ENCODE results near the gene KCNIP1.

The KCNIP1 gene

GRCh38 chr5:170651604-170652277 is 147.9 kb downstream of the KCNIP1 start:
- DNase-seq = no peak

- DNase-seq = no peak
Measured at GRCh38 chr5:170655476-170655875, 151.7 kb downstream of the KCNIP1 start.

- no peak for DNase-seq
Measured at GRCh38 chr5:170655920-170656319, 152.1 kb downstream of the KCNIP1 start.

GRCh38 chr5:170656346-170656745 is 152.5 kb downstream of the KCNIP1 start:
- DNase-seq = no peak

- no peak for DNase-seq
Measured at GRCh38 chr5:170660531-170660930, 156.7 kb downstream of the KCNIP1 start.

GRCh38 chr5:170662966-170663365 is 159.1 kb downstream of the KCNIP1 start:
- DNase-seq = no peak

GRCh38 chr5:170678811-170679210 is 175.0 kb downstream of the KCNIP1 start:
- no peak for DNase-seq

GRCh38 chr5:170681013-170681433 is 177.2 kb downstream of the KCNIP1 start:
- DNase-seq = peak; percentile 69

GRCh38 chr5:170691657-170692056 is 187.8 kb downstream of the KCNIP1 start:
- DNase-seq = no peak

- DNase-seq = no peak
Measured at GRCh38 chr5:170693701-170694100, 189.9 kb downstream of the KCNIP1 start.

GRCh38 chr5:170694911-170695310 is 191.1 kb downstream of the KCNIP1 start:
- DNase-seq = no peak

- DNase-seq = no peak
Measured at GRCh38 chr5:170697031-170697430, 193.2 kb downstream of the KCNIP1 start.

GRCh38 chr5:170700503-170700902 is 196.7 kb downstream of the KCNIP1 start:
- DNase-seq = no peak

- no peak for DNase-seq
Measured at GRCh38 chr5:170701334-170701733, 197.5 kb downstream of the KCNIP1 start.

GRCh38 chr5:170704417-170705192 is 200.8 kb downstream of the KCNIP1 start:
- no peak for DNase-seq

GRCh38 chr5:170709640-170710039 is 205.8 kb downstream of the KCNIP1 start:
- DNase-seq = no peak

GRCh38 chr5:170711300-170711699 is 207.5 kb downstream of the KCNIP1 start:
- DNase-seq = no peak

- DNase-seq = no peak
Measured at GRCh38 chr5:170715141-170715540, 211.3 kb downstream of the KCNIP1 start.

- no peak for DNase-seq
Measured at GRCh38 chr5:170716396-170716795, 212.6 kb downstream of the KCNIP1 start.

- DNase-seq = no peak
Measured at GRCh38 chr5:170719551-170719950, 215.7 kb downstream of the KCNIP1 start.

- no peak for DNase-seq
Measured at GRCh38 chr5:170720179-170720578, 216.4 kb downstream of the KCNIP1 start.

- DNase-seq = no peak
Measured at GRCh38 chr5:170720984-170721383, 217.2 kb downstream of the KCNIP1 start.

GRCh38 chr5:170721681-170722080 is 217.9 kb downstream of the KCNIP1 start:
- DNase-seq = no peak

GRCh38 chr5:170722316-170722715 is 218.5 kb downstream of the KCNIP1 start:
- no peak for DNase-seq

- no peak for DNase-seq
Measured at GRCh38 chr5:170731052-170731451, 227.2 kb downstream of the KCNIP1 start.
